Testis (tissue), 3 donors: ENCODE measurements around the gene POU6F1. TPM values are rescaled to one million over a fixed set of nuclear protein-coding genes. Genes with fewer than 3 reads are reported as not detected.
"Not testable (repeated sequence)": the region's sequence is repeated elsewhere in the genome, so short reads cannot be mapped to it uniquely, and the experiment has no call there.

ENCODE experiments used
- DNase-seq: peaks from one replicate; pipeline ENCODE4 v3.0.0-alpha.2; 2019
- H3K27ac ChIP-seq, 2 donors: fragments of 200-600 bp; sonication (generic); one replicate each; pipeline ENCODE4 v1.5.1; 2019
- H3K27me3 ChIP-seq: fragments of 200-600 bp; sonication (generic); one replicate; pipeline ENCODE4 v1.5.1; 2019
- H3K36me3 ChIP-seq: fragments of 200-600 bp; sonication (generic); one replicate; pipeline ENCODE4 v1.5.1; 2017; ENCODE audit warnings: low read depth; ENCODE audit errors: missing control alignments
- H3K4me1 ChIP-seq: fragments of 200-600 bp; sonication (generic); one replicate; pipeline ENCODE4 v1.5.1; 2019
- H3K4me3 ChIP-seq, 2 donors: fragments of 200-600 bp; sonication (generic); one replicate each; pipeline ENCODE4 v1.5.1; 2017 to 2019
- H3K9me3 ChIP-seq: fragments of 200-600 bp; sonication (generic); one replicate; pipeline ENCODE4 v1.5.1; 2017
- POLR2A ChIP-seq: fragments of 450-650 bp; IDR thresholded peaks from one replicate; pipeline ENCODE4 v1.6.1; 2017; ENCODE audit warnings: antibody characterized with exemption, mild to moderate bottlenecking, moderate library complexity
- WGBS, 2 donors: methylation state at CpG; one replicate each; pipeline ENCODE4 v1.1.5; 2018; 5-methylcytosine and 5-hydroxymethylcytosine counted together
- intact Hi-C: fragments of 100-400 bp; cut with DNase I; formaldehyde crosslinking; loops from one replicate; pipeline ENCODE4 v1.15.1; 2023; ENCODE audit warnings: low total_unique reads
- polyA plus RNA-seq: library from polyadenylated mRNA; stranded (reverse); fragments of 350-450 nt; fragmentation: Illumina TruSeq; extraction: RNeasy Lipid Tissue Mini Kit (QIAGEN cat#74804); gene quantifications from one replicate; pipeline ENCODE4 v1.2.3, GENCODE V29; 2014; ENCODE audit warnings: low read depth, low replicate concordance; ENCODE audit not compliant: insufficient read depth
- total RNA-seq, 2 donors: library from RNA; depleted of rRNA; stranded (reverse); fragments of >200 nt; gene quantifications; one replicate each; pipeline ENCODE4 v1.2.3, GENCODE V29; 2016
- TF ChIP-seq, protein P1 (sequence below), 3 experiments: fragments of 450-650 bp in 2 of 3; fragments of 200-600 bp in 1 of 3; sonication (generic) in 1 of 3; IDR thresholded peaks; one replicate each; pipeline ENCODE4 v1.5.1; 2016 to 2019; ENCODE audit warnings: antibody characterized with exemption in 3 of 3, mild to moderate bottlenecking in 2 of 3, moderate library complexity in 1 of 3

Gene POU6F1
- total and polyA plus RNA-seq, 3 donors from 2014 or later = 4.4 to 7.6 (median 7.5) TPM

DNA sequence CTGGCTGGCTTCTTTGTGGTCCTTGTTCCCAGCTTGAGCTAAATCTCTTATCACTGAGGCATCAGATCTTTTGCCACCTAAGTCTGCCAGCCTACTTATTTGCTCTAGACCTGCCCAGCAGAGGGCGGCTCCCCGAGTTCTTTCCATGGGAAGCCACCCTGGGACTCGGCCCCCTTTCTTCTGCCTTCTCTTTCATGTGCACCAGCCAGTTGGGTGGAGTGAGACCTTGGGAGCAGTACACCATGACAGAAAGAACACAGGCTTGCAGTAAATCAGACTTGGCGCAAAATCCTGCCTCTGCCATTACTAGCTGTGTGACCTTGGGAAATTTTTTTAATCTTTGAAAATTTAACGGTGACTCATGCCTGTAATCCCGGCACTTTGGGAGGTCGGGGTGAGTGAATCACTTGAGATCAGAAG is 44.9 kb upstream of the POU6F1 start:
- Histone ChIP-seq H3K9me3 (no peaks in the 10 kb centered on the region), H3K4me3 (no peak overlapping the region), H3K4me1 (peaks cover 3% of the 10 kb centered on the region), H3K27me3 (no peaks in the 10 kb centered on the region), H3K36me3 (no peaks in the 10 kb centered on the region), H3K27ac (no peak overlapping the region)
- DNase-seq = peak; percentile 75
- intact Hi-C loops = no loop called here
- 28 to 34% methylated on average over 7 of the region's 7 CpGs for WGBS, 2 donors
- TF ChIP-seq, protein P1, sequence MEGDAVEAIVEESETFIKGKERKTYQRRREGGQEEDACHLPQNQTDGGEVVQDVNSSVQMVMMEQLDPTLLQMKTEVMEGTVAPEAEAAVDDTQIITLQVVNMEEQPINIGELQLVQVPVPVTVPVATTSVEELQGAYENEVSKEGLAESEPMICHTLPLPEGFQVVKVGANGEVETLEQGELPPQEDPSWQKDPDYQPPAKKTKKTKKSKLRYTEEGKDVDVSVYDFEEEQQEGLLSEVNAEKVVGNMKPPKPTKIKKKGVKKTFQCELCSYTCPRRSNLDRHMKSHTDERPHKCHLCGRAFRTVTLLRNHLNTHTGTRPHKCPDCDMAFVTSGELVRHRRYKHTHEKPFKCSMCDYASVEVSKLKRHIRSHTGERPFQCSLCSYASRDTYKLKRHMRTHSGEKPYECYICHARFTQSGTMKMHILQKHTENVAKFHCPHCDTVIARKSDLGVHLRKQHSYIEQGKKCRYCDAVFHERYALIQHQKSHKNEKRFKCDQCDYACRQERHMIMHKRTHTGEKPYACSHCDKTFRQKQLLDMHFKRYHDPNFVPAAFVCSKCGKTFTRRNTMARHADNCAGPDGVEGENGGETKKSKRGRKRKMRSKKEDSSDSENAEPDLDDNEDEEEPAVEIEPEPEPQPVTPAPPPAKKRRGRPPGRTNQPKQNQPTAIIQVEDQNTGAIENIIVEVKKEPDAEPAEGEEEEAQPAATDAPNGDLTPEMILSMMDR (IDR thresholded peaks at IDR 0.05) = no peak
- no peak for TF ChIP-seq POLR2A

DNA sequence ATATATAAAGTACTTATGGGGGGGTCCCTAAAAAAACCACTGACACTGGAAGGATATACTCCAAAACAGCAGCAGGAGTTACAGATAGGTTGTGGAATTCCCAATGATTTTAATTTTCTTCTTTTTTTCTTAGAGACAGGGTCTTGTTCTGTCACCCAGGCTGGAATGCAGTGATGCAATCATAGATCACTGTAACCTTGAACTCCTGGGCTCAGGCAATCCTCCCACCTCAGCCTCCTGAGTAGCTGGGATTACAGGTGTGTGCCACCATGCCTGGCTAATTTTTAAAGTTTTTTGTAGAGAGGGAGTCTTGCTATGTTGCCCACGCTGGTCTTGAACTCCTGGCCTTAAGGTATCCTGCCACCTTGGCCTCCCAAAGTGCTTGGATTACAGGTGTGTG is 41.7 kb upstream of the POU6F1 start:
- H3K9me3 ChIP-seq, H3K27me3 ChIP-seq, intact Hi-C loops, DNase-seq, H3K27ac ChIP-seq, H3K36me3 ChIP-seq, H3K4me3 ChIP-seq, H3K4me1 ChIP-seq: not testable (repeated sequence)
- 96 to 100% methylated on average over 1 of the region's 1 CpG for WGBS, 2 donors

DNA sequence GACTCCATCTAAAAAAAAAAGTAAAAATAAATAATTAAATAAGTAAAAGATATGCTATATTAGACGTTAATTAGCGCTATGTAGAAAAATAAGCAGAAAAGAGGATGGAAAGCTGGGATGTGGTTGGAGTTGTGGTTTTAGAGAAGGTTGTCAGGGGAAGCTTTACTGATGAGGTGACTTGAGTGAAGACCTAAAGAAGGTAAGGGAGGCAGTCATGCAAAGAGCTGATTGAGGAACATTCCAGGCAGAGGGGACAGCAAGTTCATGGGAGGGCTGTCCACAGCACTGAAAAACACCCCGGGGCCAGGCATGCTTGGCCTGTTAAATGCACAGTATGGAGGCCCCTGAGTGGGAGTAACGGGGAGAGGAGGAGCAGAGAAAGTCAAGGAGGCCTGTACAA is 36.7 kb upstream of the POU6F1 start:
- DNase-seq = no peak
- TF ChIP-seq POLR2A = no peak
- TF ChIP-seq, protein P1 (IDR thresholded peaks at IDR 0.05) = no peak
- H3K27me3 ChIP-seq = no peaks in the 10 kb centered on the region
- 83% methylated on average over 4 of the region's 4 CpGs for WGBS, 2 donors
- intact Hi-C loops = no loop called here
- no peaks in the 10 kb centered on the region for H3K9me3 ChIP-seq
- H3K36me3 ChIP-seq = no peaks in the 10 kb centered on the region
- H3K27ac ChIP-seq = no peak overlapping the region
- no peaks in the 10 kb centered on the region for H3K4me1 ChIP-seq
- H3K4me3 ChIP-seq = no peak overlapping the region

DNA sequence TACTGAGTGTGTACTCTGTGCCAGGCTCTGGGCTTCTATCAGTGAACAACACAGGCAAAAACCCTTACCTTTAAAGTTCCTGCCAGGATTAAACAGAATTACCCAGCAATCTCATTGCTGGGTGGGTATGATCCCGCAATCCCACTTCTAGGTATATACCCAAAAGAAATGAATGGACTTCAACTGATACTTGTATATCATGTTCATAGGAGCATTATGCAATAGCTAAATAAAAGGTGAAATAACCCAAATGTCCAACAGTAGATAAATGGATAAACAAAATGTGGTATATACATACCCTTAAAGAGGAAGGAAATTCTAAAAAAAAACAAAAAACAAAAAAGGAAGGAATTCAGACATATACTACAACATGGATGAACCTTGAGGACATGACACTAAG is 35.4 kb upstream of the POU6F1 start:
- WGBS, 2 donors = 100% methylated on average over 1 of the region's 1 CpG
- Histone ChIP-seq H3K27ac (no peak overlapping the region), H3K27me3 (no peaks in the 10 kb centered on the region), H3K9me3 (no peaks in the 10 kb centered on the region), H3K4me1 (no peaks in the 10 kb centered on the region), H3K4me3 (no peak overlapping the region), H3K36me3 (no peaks in the 10 kb centered on the region)
- intact Hi-C loops = no loop called here
- no peak for TF ChIP-seq POLR2A
- TF ChIP-seq, protein P1 (IDR thresholded peaks at IDR 0.05) = no peak
- no peak for DNase-seq

DNA sequence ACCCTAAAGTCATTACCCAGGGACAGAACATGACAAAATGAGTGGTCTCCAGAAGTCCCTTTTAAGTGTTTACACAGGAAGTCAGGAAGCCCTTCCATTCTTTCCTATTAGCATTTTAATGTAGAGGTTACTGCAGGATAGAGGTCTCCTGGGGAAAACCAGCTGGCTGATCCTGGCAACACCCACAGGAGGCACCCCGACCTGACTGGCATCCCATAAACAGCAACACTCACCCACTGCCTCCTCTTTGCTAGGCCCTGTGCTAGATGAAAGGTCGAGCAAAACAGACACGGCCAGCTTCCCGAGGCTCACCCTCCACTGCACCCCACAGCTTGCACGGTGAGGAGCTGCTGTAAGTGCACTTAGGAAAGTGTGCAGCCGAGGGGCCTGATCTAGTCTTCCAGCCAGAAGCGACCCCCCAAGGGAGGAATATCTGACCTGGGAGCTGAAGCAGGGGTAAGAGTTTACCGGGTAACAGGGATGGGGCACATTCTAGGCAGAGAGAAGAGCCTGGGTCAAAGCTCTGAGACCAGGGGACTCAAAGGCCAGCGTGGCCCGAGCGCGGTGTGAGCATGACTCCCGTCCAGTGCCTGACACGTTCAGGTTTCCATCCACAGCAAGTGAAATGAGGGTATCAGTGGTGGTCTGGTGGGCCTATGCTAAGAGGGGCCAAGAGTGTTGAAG is 29.8 kb upstream of the POU6F1 start:
- 66 to 78% methylated on average over 13 to 14 of the region's 14 CpGs for WGBS, 2 donors
- H3K36me3 ChIP-seq = no peaks in the 10 kb centered on the region
- H3K27me3 ChIP-seq = no peaks in the 10 kb centered on the region
- no peak for DNase-seq
- H3K27ac ChIP-seq = no peak overlapping the region
- H3K4me1 ChIP-seq = peaks cover 5% of the 10 kb centered on the region
- H3K4me3 ChIP-seq = no peak overlapping the region
- no peaks in the 10 kb centered on the region for H3K9me3 ChIP-seq
- intact Hi-C loops = no loop called here
- no peak for TF ChIP-seq POLR2A
- TF ChIP-seq, protein P1 (IDR thresholded peaks at IDR 0.05) = no peak
